Mammary epithelial cell (primary cell): ENCODE data around the gene LRP1.

Source experiments
- EZH2 ChIP-seq: IDR thresholded peaks from 2 replicates; pipeline ENCODE4 v1.6.1; 2012; ENCODE audit warnings: low read length, inconsistent platforms, borderline replicate concordance
- TF ChIP-seq, protein P1 (sequence below), 2 donors: IDR thresholded peaks in 1 of 2; conservative IDR thresholded peaks in 1 of 2; 2 replicates each; pipeline ENCODE4 v1.5.1; 2011 to 2012; ENCODE audit warnings: inconsistent platforms in 2 of 2, low read length in 2 of 2, mild to moderate bottlenecking in 2 of 2, control low read depth in 1 of 2, low read depth in 1 of 2; ENCODE audit not compliant: insufficient read depth in 1 of 2; ENCODE audit errors: extremely low read depth in 1 of 2

DNA sequence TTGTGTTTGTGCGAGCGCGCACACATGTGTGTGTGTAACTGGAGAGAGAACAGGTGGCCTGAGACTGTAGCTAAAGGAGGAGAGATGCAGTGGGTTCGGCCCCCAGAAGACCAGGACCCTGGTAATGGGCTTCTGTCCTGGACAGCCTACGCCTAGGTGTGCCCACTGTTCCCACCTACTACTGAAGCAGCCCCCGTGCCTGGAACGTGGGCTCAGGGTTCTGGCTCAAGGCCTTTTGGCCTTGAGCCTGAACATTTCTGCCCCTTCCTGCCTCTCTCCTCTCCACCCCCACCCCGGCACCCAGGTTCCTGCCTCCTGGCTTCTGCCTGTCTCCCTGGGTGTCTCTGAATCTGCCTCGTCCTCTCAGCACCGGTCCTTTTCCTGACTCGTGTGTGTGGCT, 86.8 kb downstream of the LRP1 start:
- TF ChIP-seq, protein P1, sequence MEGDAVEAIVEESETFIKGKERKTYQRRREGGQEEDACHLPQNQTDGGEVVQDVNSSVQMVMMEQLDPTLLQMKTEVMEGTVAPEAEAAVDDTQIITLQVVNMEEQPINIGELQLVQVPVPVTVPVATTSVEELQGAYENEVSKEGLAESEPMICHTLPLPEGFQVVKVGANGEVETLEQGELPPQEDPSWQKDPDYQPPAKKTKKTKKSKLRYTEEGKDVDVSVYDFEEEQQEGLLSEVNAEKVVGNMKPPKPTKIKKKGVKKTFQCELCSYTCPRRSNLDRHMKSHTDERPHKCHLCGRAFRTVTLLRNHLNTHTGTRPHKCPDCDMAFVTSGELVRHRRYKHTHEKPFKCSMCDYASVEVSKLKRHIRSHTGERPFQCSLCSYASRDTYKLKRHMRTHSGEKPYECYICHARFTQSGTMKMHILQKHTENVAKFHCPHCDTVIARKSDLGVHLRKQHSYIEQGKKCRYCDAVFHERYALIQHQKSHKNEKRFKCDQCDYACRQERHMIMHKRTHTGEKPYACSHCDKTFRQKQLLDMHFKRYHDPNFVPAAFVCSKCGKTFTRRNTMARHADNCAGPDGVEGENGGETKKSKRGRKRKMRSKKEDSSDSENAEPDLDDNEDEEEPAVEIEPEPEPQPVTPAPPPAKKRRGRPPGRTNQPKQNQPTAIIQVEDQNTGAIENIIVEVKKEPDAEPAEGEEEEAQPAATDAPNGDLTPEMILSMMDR (conservative IDR thresholded peaks at IDR 0.05 in 1 of 2, IDR thresholded peaks at IDR 0.05 in 1 of 2; ENCODE audit: extremely low read depth in 1 of 2, insufficient read depth in 1 of 2, low read depth in 1 of 2, low read length in 2 of 2) = no peak
- no peak for TF ChIP-seq EZH2
